CD4-positive, alpha-beta T cell treated with Interleukin-17A for 4 hours (primary cell): ENCODE data around the gene CFAP69.
A peak's percentile ranks its signal among the peaks of the same experiment; 100 is the strongest.
"Not testable (repeated sequence)": the region's sequence is repeated elsewhere in the genome, so short reads cannot be mapped to it uniquely, and the experiment has no call there.

Experiments
- DNase-seq: peaks from one replicate; pipeline ENCODE4 v3.0.0-alpha.2; 2020; ENCODE audit warnings: mixed read lengths

CFAP69 gene

DNA sequence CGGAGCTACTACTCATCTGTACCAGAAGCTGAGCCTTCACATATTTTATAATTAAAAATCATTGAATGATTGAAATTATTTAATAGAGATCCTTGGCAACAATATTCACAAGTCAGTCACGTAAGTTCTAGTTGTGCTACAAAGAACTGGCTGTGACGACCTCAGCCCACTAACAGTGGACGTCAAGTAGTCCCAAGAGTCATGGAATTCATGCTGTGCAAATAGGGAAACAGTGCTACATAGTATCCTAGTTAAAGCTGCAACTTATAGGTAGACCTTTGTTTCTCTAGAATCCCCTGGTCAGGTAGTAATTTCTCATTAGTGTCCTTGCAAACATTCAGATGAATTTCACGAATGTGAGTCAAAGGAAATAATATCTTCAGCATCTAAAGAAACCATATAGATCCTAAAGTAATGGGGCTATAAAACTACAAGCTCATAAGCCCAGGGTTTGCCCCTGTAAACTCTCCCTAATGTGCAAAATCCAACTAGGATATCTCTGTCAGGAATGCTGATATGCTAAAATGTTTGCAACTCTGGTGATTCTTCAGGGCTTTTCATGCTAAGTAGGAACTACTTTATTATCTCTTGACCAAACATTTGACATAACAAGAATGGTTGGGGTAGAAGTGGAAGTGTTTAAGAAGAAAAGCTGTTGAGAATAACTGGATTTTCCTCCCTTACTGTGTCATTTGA is 31.2 kb downstream of the CFAP69 start:
- DNase-seq = no peak

DNA sequence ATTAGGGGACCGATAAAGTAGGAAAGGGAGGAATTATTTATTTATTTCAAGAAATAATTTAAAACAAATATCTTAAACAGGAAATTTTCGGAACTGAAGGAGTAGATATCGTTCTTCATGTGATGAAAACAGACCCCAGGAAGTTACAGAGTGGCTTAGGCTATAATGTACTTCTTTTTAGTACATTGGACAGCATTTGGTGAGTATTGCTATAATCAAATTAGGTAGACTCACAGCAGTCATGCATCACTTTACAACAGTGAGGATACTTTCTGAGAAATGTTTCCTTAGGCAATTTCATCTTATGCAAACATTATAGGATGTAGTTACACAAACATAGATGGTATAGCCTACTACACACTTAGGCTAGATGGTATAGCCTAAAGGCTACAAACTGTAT is 43.2 kb downstream of the CFAP69 start:
- DNase-seq = no peak

DNA sequence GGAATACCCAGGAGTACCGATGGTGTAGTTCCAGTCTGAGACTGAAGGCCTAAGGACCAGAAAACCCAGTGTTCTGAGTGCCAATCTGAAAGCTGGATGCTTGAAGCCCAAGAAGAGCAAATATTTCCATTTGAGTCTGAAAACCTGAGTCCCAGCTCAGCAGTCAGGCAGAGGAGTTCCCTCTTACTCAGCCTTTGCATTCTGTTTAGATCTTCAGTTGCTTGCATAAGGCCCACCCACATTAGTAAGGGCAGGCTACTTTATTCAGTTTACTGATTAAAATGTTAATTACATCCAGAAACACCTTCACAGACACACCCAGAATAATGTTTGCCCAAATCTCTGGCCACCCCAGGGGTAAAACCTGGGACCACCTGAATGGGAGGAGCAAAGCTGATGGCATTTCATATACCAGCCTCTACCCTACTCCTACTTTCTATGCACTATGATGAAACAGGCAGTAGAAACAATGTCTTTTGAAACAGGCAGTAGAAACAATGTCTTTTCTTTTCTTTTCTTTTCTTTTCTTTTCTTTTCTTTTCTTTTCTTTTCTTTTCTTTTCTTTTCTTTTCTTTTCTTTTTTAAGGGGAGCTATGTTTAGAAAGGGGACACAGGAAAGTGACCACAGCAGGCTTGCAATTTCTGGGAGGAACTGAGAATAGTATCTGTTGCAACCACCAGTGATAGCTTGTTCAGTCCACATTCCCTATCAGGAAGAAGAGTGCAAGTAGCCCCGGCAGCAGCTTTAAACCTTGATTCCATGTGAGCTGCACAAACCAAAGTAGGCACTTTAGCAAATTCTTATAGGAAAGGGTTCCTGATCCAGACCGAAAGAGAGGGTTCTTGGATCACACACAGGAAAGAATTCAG is 45.5 kb downstream of the CFAP69 start:
- DNase-seq = no peak

DNA sequence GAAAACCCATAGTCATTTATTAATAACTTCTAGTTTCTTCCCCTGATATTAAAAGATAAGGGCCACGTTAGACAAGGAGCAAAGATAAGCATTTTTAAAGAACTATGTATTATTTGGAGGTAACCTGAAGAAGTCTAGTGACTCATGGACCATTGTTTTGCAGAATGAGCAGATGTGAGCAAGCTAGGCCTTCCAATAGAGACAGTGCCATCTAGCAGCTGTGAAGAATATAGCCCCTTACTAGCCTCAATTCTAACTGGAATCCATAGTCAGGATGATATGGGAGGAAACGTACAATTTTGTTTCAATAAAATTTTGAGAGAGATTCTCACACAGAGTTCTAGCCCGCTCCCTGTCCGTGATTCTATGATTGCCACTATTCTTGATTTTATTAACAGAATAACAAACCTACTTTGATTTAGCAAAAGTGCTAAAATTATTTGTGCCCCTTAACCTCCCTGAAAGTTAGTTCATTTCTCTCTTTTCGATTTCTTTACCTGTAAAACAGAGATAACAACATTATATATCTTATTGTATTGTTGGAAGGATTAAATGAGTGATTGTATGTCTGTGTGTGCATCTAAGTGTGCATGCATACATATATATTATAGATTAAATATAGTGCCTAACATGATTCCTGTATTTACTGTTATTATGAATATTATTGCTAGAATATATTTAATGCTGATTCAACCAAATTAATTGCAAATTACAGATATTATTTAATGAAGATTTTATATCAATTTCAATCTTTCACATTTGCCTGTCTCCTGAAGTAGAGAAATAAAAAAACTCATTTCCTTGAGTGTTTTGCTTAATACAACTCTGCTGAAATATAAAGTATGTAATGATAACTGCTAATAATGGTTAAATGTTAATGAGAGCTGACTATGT is 53.4 kb downstream of the CFAP69 start:
- no peak for DNase-seq

- no peak for DNase-seq
Observed at GRCh38 chr7:90303241-90303640, 58.3 kb downstream of the CFAP69 start.

- DNase-seq = no peak
Observed at GRCh38 chr7:90309872-90310271, 64.9 kb downstream of the CFAP69 start.

DNA sequence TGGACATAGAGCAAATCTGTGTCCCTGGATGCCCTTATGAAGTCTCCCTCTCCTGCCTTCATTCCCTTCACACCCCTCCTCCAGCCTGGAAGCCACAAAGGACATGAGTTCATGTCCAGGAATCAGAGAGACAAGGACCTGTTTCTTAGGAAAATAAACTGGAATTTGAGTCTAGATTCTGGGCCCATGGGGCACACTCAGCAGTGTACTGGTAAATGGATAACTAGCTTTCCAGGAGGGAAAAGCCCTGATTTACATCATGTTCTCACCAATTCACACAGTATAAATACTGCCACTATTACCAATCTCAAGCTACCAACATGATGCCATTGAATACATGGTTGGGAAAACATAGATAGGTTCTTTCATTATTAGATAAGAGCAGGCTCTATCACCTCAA is 66.2 kb downstream of the CFAP69 start:
- DNase-seq = no peak

DNA sequence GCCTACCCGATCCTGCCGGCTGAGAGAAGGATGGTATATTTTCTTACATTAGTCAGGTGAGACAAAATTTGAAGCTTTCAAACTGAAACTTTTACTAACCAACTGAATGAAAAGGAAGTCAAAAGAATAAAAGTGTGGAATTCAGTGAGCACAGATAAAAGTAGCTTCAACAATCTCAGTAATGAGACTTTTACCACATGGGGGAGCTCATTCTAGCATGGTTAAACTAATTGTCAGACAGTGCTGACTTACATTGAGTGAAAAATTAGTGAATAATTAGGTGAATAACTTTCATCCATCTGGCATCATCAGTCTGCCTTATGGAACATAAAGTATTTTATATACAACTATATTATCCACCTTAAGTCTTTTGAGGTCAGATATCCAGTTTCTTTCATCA is 67.8 kb downstream of the CFAP69 start:
- no peak for DNase-seq

- no peak for DNase-seq
Observed at GRCh38 chr7:90313907-90314306, 68.9 kb downstream of the CFAP69 start.

- no peak for DNase-seq
Observed at GRCh38 chr7:90320014-90320413, 75.0 kb downstream of the CFAP69 start.

- DNase-seq = no peak
Observed at GRCh38 chr7:90320418-90320800, 75.4 kb downstream of the CFAP69 start.

GRCh38 chr7:90320801-90321494 is 76.0 kb downstream of the CFAP69 start, which contains the start of gene FAM237B:
TSS of gene FAM237B (minus strand) at chr7:90321304. CDS start at chr7:90319748, 1,556 bp downstream.
- no peak for DNase-seq

DNA sequence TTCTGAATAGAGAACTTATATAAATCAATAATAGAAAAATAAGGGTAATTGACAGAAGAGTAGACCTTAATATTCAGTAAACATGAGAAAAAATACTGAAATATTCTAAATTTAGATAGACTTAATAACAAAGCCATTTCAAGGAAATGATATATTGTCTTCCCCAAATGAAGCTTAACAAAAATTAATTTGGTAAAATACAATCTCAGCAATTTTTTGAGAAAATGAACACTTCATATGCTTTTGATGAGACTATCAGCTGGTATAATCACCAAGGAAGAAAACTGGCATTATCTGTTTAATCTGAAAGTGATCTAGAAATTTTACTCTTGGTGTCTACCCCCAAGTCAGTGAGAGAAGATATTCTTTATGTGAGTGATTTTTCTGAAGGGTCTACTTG is 77.9 kb downstream of the CFAP69 start:
- no peak for DNase-seq

- no peak for DNase-seq
Observed at GRCh38 chr7:90326500-90326899, 81.5 kb downstream of the CFAP69 start.

DNA sequence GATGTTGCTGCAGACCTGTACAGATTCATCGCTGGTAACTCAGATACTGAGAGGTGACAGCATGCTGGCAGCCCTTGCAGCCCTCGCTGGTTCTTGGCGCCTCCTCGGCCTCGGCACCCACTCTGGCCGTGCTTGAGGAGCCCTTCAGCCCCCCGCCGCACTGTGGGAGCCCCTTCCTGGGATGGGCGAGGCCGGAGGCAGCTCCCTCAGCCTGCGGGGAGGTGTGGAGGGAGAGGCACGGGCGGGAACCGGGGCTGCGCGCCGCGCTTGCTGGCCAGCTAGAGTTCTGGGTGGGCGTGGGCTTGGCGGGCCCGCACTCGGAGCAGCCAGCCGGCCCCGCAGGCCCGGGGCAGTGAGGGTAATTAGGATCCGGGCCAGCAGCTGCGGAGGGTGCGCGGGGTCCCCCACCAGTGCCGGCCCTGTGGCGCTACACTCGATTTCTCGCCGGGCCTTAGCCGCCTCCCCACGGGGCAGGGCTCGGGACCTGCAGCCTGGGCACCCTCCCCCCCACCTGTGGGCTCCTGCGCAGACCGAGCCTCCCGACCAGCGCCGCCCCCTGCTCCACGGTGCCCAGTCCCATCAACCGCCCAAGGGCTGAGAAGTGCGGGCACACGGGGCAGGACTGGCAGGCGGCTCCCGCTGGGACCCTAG is 89.3 kb downstream of the CFAP69 start:
- no peak for DNase-seq

DNA sequence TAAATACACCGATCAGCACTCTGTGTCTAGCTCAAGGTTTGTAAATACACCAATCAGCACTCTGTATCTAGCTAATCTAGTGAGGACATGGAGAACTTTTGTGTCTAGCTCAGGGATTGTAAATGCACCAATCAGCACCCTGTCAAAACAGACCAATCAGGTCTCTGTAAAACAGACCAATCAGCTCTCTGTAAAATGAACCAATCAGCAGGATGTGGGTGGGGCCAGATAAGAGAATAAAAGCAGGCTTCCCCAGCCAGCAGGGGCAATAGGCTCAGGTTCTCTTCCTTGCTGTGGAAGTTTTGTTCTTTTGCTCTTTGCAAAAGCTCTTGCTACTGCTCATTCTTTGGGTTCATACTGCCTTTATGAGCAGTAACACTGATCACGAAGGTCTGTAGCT is 90.0 kb downstream of the CFAP69 start:
- DNase-seq = not testable (repeated sequence)

DNA sequence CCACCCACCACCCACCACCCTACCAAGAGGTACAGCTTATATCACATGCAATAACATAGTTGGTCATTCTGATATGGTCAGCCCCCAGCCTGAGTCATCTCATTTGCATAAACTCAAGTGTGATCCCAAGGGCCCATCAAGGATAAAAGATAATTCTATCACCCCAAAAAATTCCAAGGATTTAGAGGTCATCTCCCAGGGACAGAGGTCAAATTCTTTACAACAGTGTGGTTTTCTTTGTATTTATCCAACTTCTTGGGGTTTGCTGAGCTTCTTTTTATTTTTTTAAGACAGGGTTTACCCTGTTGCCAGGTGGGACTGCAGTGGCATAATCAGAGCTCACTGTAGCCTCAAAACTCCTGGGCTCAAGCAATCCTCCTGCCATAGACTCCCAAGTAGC is 92.1 kb downstream of the CFAP69 start:
- DNase-seq = no peak

GRCh38 chr7:90345016-90345415 is 100.0 kb downstream of the CFAP69 start:
- DNase-seq = no peak

- peak; percentile 12 for DNase-seq
Observed at GRCh38 chr7:90345595-90346335, 100.8 kb downstream of the CFAP69 start.

DNA sequence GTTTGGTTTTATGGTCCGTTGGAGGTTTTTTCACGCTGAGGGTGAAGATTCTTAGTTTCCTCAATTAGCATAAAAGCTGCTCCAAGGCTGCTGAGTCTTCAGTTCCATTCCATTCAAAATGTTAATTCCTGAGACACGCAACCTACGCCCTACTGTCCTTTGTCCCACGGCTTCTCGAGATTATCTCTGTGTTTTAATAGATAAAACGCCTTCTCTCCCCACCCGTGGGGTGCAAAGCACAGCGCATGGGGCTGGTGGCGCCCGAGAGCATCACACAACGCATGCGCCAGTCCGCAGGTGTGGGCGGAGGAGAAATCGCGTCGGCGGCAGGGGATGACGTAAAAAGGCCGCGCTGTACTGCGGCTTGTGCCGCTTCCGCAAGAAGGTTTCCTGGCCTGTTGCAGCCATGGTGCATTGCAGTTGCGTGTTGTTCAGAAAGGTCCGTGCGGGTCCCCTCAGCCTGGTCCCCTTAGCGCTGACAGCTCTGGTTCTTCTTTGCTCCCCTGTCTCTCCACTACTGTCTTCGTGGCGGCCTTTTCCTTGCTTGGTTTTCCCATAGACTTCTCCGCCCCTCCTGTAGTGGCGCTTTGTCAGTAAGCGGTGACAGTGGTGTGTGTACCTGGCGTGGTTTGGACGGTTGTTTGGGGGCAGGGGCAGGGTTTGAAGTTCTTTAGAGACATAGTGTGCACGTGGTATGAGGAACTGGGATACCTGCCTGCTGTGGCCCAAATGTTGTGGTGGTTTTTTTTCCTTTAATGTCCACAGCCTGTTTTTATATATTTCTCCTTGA is 101.6 kb downstream of the CFAP69 start, which contains the start of gene GTPBP10:
Gene GTPBP10, plus strand, starts transcription at position 381 of the 790 bp plus-strand sequence. Its CDS starts 26 bp downstream, at position 407.
- peak; percentile 96 for DNase-seq
